NCI-H1105 treated with DMSO at 0.1 percent for 48 hours (cell line): Measurements from ENCODE around the gene PRPF19.

Experiments
- DNase-seq: peaks from one replicate; lab custom pipeline; 2025; lab: John Stamatoyannopoulos, UW

The PRPF19 gene

DNA sequence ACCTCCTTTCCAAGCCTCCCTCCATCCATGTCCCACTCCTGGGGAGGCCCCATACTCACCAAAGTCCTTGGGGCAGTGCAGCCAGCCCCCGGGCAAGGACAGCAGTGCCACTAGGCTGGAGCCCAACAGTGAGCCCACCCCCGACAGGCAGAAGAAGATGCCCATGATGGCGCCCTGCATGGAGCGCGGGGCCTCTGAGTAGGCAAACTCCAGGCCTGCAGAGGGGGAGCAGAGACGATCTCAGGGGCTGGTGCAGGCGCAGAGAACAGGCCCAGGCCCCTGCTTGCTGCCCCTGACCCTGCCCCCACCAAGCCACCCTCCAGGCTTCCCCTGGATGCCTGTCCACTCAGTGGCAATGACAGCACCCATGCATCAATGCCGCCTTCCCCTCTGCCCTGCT, 31.4 kb upstream of the PRPF19 start:
- no peak for DNase-seq

DNA sequence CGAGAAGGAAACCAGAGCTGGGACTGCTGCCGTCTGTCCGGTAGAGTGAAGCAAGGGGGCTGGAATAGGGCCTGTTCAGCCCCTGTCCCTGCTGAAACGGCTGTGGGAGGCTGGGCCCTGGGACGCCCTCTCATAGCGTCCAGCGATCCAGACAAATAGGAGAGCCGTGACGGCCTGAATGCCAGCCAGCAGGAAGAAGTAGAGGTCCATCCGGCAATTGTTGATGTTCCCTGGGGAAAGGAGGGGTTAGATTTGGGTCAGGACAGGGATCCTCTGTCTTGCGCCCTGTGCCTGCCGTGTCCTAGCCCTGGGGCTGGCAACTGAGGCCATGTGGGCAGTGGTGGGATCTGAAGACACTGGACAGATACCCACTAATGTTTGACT, 30.8 kb upstream of the PRPF19 start:
- DNase-seq: no peak

DNA sequence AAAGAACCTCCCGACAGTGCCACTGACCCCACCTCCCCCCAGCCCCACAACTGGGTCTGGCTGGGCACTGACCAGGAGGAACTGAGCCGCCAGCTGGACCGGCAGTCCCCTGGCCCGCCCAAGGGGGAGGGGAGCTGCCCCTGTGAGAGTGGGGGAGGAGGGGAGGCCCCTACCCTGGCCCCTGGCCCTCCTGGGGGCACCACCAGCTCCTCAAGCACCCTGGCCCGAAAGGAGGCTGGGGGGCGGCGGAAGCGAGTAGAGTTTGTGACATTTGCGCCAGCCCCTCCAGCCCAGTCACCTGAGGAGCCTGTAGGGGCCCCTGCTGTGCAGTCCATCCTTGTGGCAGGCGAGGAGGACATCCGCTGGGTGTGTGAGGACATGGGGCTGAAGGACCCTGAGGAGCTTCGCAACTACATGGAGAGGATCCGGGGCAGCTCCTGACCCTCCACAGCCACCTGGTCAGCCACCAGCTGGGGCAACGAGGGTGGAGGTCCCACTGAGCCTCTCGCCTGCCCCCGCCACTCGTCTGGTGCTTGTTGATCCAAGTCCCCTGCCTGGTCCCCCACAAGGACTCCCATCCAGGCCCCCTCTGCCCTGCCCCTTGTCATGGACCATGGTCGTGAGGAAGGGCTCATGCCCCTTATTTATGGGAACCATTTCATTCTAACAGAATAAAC, 30.2 kb upstream of the PRPF19 start:
- no peak for DNase-seq

DNA sequence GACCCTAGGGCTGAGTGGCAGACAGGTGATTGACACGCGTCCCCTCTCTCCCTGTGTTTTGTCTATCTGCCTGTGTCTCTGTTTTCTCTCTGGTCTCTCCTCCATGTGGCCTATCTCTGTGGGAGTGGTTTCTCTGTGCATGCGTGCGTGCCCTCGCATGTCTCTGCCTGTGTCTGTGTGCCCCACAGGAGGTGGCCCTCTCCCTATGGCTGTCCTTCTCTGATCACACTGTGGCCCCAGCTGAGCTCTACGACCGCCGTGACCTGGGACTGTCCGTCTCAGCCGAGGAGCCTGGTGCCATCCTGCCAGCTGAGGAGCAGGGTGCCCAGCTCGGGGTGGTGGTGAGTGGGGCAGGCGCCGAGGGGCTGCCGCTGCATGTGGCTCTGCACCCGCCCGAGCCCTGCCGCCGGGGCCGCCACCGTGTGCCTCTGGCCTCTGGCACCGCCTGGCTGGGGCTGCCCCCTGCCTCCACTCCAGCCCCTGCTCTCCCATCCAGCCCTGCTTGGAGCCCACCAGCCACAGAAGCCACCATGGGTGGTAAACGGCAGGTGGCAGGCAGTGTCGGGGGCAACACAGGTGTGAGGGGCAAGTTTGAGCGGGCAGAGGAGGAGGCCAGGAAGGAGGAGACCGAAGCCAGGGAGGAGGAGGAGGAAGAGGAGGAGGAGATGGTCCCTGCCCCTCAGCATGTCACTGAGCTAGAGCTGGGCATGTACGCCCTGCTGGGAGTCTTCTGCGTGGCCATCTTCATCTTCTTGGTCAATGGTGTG, 29.5 kb upstream of the PRPF19 start:
- no peak for DNase-seq

DNA sequence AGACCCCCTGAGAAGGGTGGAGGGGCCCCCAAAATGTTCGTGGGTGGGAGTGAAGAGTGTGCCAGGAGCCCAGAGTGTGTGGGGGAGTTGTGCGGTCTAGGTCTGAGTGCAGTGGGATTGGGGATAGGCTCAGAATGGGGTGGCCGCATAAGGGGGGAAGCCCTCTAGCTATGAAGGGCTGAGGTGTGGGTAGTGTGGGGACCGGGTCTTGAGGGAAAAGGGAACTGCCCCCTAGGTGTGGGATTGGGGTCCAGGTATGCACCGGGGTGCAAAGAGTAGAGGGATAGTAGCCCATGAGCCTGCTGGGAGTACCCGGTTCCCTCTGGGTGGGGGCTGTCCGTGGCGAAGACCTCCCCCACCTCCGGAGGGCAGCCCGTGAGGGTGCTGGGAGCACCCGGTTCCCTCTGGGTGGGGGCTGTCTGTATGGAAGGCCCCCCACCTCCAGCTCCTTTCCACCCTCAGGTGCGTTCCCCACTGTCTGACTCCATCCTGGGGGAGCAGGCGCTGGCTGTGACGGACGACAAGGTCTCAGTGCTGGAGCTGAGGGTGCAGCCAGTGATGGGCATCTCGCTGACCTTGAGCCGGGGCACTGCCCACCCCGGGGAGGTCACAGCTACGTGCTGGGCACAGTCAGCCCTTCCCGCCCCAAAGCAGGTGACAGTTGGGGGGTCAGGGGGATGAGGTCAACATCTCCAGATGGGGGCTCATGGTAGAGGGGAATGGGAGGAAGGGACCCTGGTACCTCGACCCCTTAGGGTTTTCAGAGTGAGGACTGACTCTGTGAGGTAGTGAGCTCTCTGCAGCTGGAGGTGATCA, 28.6 kb upstream of the PRPF19 start:
- no peak for DNase-seq

DNA sequence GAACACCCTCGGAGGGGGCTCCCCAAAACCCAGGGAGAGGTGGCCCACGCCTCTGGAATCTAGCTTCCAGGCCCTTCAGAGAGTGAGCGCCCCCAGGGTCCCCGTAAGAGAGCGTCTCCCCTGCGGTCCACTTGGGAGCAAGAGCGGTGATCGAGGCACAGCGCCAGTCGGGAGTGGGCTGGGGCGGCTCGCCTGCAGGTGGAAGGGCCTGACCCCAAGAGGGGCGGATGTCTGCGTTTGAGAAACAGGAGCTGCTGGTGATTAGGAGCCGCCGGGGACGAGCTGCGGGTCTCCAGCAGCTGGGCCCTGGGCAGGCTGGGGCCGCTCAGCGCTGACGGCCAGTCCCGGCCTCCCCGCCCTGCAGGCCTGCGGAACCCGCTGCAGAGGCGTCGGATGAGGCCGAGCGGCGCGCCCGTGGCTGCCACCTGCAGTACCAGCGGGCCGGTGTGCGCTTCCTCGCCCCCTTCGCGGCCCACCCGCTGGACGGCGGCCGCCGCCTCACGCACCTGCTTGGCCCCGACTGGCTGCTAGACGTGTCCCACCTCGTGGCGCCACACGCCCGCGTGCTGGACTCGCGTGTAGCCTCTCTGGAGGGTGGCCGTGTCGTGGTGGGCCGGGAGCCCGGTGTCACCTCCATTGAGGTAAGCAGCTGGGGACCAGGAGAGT, 27.9 kb upstream of the PRPF19 start:
- DNase-seq: no peak

DNA sequence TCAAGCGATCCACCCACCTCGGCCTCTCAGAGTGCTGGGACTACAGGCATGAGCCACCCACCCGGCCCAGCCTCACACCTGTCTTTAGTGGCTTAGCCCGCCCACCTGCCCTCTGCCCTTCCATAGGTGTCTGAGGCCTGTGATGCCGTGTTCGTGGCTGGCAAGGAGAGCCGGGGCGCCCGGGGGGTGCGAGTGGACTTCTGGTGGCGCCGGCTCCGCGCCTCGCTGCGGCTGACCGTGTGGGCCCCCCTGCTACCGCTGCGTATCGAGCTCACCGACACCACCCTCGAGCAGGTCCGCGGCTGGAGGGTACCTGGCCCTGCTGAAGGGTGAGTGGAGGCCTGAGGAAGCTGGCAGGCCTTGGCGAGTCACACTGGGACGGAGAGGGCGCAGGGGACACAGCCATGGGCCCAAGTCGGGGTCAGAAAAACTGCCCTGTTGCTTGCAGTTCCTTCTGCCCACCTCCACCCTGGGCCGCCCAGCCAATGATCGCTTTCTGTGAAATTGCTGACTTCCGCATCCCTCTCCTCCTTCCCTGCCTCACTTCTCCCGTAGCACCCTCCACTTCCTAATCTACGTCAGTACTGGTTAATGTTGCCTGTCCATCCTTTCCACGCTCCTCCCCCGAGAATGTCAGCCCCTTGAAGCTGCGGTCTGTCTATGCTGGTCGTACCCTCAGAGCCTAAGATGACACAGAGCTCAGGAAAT, 27.2 kb upstream of the PRPF19 start:
- DNase-seq: no peak

DNA sequence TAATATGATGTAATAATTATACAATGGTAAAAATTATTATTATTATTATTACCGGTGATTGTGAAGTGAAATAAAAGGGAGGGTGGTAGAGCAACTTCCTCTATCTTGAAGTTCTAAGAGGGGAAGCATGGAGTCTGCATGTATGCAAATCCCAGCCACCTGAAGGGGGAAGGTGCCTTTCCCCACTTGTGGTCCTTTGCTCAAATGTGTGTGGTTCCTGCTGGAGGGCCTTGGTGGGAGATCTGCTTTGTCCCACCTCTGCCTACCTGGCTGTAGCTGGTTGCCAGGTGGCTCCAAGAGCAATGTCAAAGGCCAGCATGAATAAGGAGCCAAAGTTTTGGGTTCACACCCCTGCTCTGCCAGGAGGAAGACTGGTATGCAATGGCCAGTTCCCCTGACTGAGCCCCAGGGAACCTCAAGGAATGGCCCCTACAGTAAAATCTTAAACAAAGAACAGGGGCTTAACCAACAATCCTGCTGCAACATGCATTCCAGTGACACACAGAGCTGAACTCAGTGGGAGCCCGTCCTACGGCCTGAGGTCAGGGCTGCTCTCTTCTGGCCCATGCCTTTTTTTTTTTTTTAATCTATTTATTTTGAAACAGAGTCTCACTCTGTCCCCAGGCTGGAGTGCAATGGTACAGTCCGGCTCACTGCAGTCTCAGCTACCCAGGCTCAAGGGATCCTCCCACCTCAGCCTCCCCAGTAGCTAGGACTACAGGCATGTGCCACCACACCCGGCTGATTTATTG, 26.4 kb upstream of the PRPF19 start:
- DNase-seq: no peak

DNA sequence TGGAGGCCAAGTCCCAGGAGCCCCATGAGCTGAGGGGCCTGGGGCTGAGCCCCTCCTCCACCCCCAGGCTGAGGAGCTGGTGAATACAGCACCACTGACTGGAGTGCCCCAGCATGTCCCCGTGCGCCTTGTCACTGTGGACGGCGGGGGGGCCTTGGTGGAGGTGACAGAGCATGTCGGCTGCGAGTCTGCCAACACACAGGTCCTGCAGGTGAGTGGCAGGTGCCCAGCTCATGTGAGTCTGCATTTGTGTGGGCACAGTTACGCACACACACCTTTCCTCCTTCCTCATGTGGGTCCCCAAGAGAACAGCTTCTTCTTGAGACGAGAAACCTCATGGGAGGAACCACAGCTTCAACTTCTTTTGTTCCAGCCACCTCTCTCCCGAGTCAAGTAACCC, 25.5 kb upstream of the PRPF19 start:
- DNase-seq: no peak

DNA sequence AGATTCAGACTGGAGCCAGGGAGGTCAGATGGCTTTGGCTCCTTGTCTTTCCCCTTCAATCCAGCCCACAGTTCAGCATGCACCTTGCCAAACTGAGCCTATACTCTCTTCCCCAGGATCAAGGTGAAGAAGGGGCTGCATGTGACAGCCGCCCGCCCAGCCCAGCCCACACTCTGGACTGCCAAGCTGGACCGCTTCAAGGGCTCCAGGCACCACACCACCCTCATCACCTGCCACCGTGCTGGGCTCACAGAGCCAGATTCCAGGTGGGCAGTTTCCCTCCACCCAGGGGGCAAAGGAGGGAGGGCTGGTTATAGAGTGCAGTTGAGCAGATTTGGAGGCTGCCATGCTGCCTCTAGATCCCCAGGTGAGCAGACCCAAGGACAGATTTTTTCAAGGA, 24.0 kb upstream of the PRPF19 start:
- no peak for DNase-seq

DNA sequence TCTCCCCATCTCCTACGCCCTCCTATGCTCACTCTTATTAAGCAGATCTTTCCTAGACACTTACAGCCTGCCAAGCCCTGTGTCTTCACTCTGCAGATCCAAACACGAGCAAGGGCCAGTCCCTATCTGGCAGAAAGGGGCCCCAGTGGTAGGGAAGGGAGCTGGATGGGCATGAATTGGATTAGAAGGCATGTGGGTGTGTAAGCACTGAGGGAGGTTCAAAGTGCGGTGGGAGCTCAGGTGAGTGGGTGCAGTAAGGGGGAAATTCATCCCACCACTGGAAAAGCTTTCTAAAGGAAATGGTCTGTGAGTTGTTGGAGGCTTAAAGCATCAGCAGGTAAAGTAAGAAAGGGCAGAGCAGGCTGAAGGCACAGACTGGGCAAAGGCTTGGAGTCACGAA, 23.4 kb upstream of the PRPF19 start:
- DNase-seq: no peak

DNA sequence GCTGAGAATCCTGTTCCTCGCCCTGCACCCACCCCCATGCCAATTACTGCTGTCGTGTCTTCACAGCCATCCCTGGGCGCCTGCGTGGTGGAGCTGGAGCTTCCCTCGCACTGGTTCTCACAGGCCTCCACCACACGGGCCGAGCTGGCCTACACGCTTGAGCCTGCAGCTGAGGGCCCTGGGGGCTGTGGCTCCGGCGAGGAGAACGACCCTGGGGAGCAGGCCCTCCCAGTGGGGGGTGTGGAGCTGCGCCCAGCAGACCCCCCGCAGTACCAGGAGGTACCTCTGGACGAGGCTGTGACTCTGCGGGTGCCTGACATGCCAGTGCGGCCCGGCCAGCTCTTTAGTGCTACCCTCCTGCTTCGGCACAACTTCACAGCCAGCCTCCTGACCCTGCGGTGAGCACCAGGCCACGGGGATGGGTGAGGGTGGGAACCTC, 22.2 kb upstream of the PRPF19 start:
- DNase-seq: no peak

DNA sequence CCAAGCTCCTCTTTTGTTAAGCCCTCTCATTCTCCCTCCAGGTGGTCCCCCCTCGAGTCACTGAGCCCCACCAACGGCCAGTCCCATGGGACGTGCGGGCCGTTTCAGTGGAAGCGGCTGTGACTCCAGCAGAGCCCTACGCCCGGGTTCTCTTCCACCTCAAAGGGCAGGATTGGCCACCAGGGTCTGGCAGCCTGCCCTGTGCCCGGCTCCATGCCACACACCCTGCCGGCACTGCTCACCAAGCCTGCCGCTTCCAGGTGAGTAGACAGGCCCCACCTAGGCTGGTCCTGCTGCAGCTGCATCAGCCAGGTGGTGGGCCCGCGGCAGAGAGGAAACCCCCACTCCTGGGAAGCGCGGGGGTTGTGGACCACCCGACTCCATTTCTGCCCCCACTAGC, 21.2 kb upstream of the PRPF19 start:
- DNase-seq: no peak

DNA sequence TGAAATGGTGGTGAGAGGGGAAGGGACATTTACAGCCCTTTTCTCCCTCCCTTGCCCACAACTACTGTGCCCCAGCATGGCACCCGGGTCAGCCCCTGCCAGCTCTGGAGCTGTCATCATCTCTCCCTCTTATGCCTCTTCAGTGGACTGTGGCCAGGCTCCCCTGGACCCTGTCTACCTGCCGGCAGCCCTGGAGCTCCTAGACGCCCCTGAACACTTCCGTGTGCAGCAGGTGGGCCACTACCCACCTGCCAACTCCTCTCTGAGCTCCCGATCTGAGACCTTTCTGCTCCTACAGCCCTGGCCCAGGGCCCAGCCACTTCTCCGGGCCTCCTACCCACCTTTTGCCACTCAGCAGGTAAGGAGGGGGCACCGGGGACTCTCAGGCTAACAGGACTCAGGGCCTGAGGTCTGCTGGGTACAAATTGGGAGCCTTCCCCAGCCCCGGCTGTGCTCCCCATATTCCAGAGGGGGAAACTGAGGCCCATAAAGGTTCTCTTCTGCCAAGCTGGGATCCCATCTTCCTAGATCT, 20.7 kb upstream of the PRPF19 start:
- no peak for DNase-seq

DNA sequence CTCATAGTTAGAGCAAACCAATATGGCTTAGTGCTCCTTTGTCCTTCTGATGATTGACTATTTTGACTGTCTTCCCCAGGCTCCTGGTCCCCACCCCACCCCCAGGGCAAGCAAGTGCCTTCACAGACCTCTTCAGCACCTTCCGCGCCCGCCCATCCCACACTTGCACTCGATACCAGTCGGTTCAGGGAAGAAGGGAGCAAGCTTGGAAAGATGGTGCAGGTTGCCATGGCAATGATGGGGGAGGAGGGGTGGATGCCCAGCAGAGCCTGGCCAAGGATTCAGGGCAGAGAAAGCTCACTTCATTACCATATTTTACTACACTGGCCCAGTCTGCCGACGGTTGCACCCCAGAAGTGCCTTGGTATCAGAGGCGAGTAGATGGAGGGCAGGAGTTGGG, 20.1 kb upstream of the PRPF19 start:
- no peak for DNase-seq

DNA sequence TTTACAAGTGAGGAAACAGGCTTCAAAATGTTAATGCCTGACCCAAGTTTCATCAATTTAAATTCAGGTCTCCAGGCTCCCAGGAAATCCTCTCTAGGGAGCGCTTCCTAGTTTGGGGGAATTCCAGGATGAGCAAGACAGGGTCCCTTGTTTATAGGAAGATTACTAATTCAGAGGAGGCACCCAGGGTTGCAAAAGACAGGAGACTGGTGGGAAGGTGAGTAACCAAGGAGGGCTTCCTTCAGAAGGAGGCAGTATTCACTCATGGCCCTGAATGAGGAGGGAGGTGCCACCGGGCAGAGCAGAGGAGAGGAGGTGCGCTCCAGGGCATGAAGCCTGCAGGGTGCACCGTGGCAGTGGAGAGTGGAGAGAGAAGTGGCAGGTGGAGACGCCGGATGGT, 19.5 kb upstream of the PRPF19 start:
- DNase-seq: no peak

DNA sequence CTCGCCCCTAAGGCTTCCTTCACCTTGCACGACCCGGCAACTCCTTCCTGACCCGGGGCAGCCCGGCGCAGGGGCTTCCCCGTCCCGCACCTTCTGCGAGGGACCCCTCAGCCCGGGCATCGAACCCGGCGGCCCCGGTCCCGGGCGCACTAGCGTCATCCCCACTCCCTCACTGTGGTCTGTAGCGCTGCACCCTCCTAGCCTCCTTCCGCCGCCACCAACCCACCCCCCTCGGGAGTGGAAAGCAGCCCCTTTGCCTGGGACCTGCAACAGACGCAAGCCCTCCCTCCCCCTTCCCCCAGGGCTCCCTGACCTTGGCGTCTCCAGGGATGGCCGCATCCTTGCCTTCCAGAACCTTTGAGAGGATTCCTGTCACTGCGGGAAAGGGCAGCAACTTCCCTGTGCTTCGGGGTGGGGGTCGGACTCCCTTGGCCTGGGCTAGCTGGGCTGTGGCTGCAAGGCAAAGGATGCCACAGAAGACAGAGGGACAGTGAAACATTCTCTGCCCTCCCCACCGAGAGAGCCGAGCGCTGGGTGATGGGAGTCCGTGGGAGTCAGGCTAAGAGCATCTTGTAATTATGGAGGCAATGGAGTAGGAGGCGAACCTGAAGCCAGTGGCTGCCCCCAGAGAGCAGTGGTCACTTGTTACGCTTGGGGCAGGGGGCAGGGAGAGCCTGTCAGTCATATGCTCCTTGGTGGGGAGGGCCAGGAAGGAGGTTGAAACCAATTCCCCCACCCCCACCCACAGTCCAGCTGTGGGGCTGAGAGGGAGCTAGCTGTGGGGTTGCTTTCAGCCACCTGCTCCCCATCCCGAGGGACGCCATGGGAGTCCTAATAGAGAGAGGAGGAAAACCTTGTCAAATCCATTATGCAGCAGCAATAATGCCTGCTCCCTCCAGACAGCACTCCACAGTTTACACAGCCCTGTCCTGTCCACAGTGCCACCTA, 18.8 kb upstream of the PRPF19 start:
- peak; percentile 12 for DNase-seq

DNA sequence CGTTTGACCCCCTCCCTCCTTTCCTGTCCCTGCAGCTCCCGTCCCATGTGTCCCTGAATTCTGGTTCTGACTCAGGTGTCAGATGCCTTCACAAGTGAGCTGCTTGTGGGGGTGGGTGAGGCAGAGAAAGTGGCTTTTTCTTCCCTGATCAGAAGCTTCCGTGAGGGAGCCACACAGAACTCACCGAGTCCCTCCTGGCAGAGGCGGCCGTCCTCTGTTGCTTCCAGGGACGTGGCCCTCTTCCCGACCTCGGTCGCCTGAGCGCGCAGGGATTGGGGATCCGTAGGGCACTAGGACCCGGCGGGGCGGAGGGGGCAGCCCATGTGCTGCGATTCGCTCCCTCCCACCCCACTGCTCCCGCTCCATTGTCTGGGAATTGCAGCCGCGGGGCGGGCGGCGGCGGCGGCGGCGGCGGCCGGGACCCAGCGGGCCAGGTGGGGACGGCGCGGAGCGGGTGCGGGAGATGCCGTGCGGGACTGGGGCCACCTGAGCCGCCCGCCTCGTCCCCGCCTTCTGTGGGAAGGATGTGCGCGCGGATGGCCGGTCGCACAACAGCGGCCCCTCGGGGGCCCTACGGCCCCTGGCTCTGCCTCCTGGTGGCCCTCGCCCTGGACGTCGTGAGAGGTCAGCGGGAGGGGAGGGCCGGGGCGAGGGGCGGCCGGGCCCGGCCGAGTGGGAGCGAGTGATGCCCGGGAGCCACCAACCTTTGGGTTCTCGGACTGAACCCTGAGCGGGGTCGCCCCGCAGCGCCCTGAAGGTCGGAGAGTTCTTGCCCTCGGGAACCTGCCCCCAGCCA, 17.9 kb upstream of the PRPF19 start, which contains the start of gene TMEM132A:
Gene TMEM132A, plus strand, starts transcription at position 351 of the 796 bp plus-strand sequence. Its CDS starts 174 bp downstream, at position 525.
- DNase-seq: peak; percentile 62

DNA sequence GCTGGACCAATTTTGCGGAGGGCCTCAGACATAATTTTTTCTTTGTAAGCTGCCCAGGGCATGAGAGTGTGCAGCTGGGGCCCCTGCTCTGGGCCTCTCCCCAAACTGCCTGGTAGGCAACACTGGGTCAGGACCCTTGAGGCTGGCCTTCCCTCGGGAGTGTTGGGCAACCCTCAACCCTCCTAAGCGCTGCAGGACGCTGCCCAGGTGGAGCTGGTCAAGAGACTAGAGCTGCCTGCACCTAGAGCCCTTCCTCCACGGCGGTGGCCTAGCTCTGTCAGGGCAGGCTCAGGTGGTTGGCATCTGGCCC, 17.4 kb upstream of the PRPF19 start:
- no peak for DNase-seq
